ENCODE measurements around the gene DUSP1. TPM values are rescaled to one million over a fixed set of nuclear protein-coding genes. Genes with fewer than 3 reads are reported as not detected.

Gene DUSP1
- total and polyA plus RNA-seq, 2 of the 4 experiments (the other 2 are of a cell fraction): 304 to 467 TPM

DNA sequence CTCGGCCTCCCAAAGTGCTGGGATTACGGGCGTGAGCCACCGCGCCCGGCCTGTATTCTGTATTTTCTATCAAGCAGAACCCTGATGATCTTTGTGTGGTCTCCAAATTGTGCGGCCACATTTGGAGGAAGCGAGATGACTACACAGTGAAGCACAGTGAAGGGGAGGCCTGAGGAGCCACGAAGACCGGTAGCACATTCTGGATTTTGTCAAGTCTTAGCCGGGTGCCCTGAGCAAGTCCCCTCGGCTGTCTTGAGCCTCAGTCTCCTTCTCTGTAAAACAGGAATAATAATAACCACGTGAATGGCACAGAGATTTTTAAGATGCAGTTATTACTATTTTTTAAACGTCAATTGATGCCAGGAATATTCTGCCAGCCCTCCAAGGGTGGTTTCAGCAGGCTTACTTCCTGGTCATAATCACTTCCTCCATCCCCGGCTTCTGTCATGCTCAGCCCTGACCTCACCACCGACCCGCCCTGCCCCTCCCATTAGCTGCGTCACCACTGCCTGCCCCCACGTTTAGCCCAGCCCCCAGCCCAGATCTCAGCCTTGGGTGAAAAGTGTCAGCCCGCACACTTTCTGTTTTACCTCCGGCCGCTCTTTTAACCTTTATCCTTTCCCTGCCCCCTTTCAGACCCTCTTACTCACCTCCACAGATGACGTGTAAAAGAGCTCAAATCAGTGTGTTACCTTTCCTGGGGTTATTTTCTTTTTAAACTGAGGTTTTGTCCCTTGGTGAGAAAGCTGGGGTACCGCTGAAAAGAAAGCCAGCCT is 36.1 kb upstream of the DUSP1 start:
- intact Hi-C loops (cut with micrococcal nuclease) (no loop called here), in situ Hi-C loops (cut with MboI; ENCODE audit: low sequenced_read_pairs) (no loop called here), dilution Hi-C loops (cut with HindIII; ENCODE audit: low sequenced_read_pairs, unreplicated experiment) (no loop called here)
- H2AK5ac ChIP-seq (ENCODE audit: low read depth, low read length): peak overlapping the region; percentile 100
- H4K5ac ChIP-seq (ENCODE audit: low read depth, low read length): peak overlapping the region; percentile 90
- peak overlapping the region; percentile 98 for H3K14ac ChIP-seq (replicated peaks; ENCODE audit: low read depth, low read length)
- peak overlapping the region; percentile 53; the same call in 1 of the 2 replicates for H3K56ac ChIP-seq (ENCODE audit: extremely low read depth, insufficient read depth, low read length)
- H3K9me3 ChIP-seq (ENCODE audit: control insufficient read depth, insufficient read depth, low read length): peaks cover 3% of the 10 kb centered on the region
- H2BK15ac ChIP-seq (ENCODE audit: low read depth, low read length): peak overlapping the region; percentile 100
- POLR2A ChIA-PET (ENCODE audit: unreplicated experiment): interaction anchor here (0.6 kb wide), 1 partner anchor 29 kb away, joined by 3 read pairs; no protein-coding TSS in a partner anchor
- H3K4ac ChIP-seq (ENCODE audit: low read depth, low read length): peak overlapping the region; percentile 100
- peak overlapping the region; percentile 98 for H4K91ac ChIP-seq (ENCODE audit: insufficient read depth, low read depth, low read length)
- H3K4me1 ChIP-seq (ENCODE audit: control insufficient read depth, insufficient read depth, low read length): peaks cover 10% of the 10 kb centered on the region
- no peaks in the 10 kb centered on the region for H4K20me1 ChIP-seq (ENCODE audit: insufficient read depth, low read length)
- ATAC-seq (ENCODE audit: low read depth) (peak; percentile 93), DNase-seq (peak; percentile 89)
- H4K8ac ChIP-seq (ENCODE audit: low read depth in 2 of 2, low read length in 2 of 2): peak overlapping the region; percentile 98 to 100
- H2AFZ ChIP-seq (replicated peaks; ENCODE audit: low read length, poor library complexity): peak overlapping the region; percentile 87
- no peaks in the 10 kb centered on the region for H3K36me3 ChIP-seq (ENCODE audit: control insufficient read depth, insufficient read depth, low read length)
- peak overlapping the region; percentile 61; the same call in 1 of the 2 replicates for H3K4me2 ChIP-seq (ENCODE audit: low read depth, low read length)
- TF ChIP-seq MAZ (IDR thresholded peaks at IDR 0.05; ENCODE audit: borderline replicate concordance, low read depth, low read length) (peak; percentile 68; the same call in 1 of the 2 replicates), CTCF (conservative IDR thresholded peaks at IDR 0.05; ENCODE audit: low read depth, low read length) (no peak)
- H3K18ac ChIP-seq (ENCODE audit: low read depth, low read length): peak overlapping the region; percentile 94
- peak overlapping the region; percentile 97 for H2BK120ac ChIP-seq (ENCODE audit: low read depth, low read length)
- H2AK9ac ChIP-seq (replicated peaks; ENCODE audit: low read depth, low read length, poor library complexity): peak overlapping the region; percentile 96
- peak overlapping the region; percentile 77 for H3K27ac ChIP-seq (ENCODE audit: insufficient read depth, low read length)
- H3K9me1 ChIP-seq (ENCODE audit: insufficient read depth, low read length): peaks cover 9% of the 10 kb centered on the region
- no peak overlapping the region; the same call in 1 of the 2 replicates for H3K4me3 ChIP-seq (ENCODE audit: insufficient read depth, low read depth, low read length)
- peak overlapping the region; percentile 39; the same call in 1 of the 2 replicates for H3K9ac ChIP-seq (ENCODE audit: low read depth, low read length)
- peak overlapping the region; percentile 74; the same call in 1 of the 2 replicates for H3K23ac ChIP-seq (ENCODE audit: low read depth, low read length)
- BruUV-seq (replicated peaks): no TSS peak
- H3K79me1 ChIP-seq (ENCODE audit: low read depth in 1 of 2, low read length in 2 of 2): peaks cover 6 to 20% of the 10 kb centered on the region in 2 experiments
- CTCF ChIA-PET: interaction anchor here (0.8 kb wide), 1 partner anchor 12 kb away, joined by 3 read pairs; no protein-coding TSS in a partner anchor
- H3K27me3 ChIP-seq (ENCODE audit: control insufficient read depth, insufficient read depth, low read length): no peaks in the 10 kb centered on the region
- H2BK20ac ChIP-seq (ENCODE audit: low read depth, low read length): peak overlapping the region; percentile 97
- H2BK5ac ChIP-seq (ENCODE audit: low read depth, low read length, poor library complexity, severe bottlenecking): peak overlapping the region; percentile 96
- 54% methylated on average over 10 of the region's 24 CpGs; no CpG with 5 or more reads in 1 of the 2 experiments for WGBS, 2 experiments (ENCODE audit: extremely low coverage in 2 of 2, insufficient read length in 1 of 2)
